ENCODE measurements around the gene EIPR1. TPM values are rescaled to one million over a fixed set of nuclear protein-coding genes. Genes with fewer than 3 reads are reported as not detected.

Gene EIPR1
- polyA plus RNA-seq, 1 donor from 2014 or later, result 138 TPM

- no peak overlapping the region for H2AFZ ChIP-seq (ENCODE audit: low read depth, low read length)
- H3K79me2 ChIP-seq (replicated peaks; ENCODE audit: insufficient read depth, low read length), result no peaks in the 10 kb centered on the region
- H3F3A ChIP-seq (ENCODE audit: insufficient read depth, low read length, poor library complexity, severe bottlenecking), result peaks cover 11% of the 10 kb centered on the region
- peak overlapping the region; percentile 80 for H3K9ac ChIP-seq (ENCODE audit: low read length)
- H4K20me1 ChIP-seq (ENCODE audit: insufficient read depth), result no peaks in the 10 kb centered on the region
- peak overlapping the region; percentile 99 for H3K27ac ChIP-seq (ENCODE audit: low read length)
- H3K4me2 ChIP-seq (ENCODE audit: low read length), result peak overlapping the region; percentile 61
- H3K27me3 ChIP-seq (ENCODE audit: insufficient read depth, low read depth, low read length), result no peaks in the 10 kb centered on the region
- peak overlapping the region; percentile 53 for H3K4me3 ChIP-seq (ENCODE audit: low read length)
- TF ChIP-seq RAD21 (conservative IDR thresholded peaks at IDR 0.05), result peak; percentile 5
- no peak for TF ChIP-seq TAF1 (IDR thresholded peaks at IDR 0.05; ENCODE audit: low read depth)
- TF ChIP-seq, protein P1, sequence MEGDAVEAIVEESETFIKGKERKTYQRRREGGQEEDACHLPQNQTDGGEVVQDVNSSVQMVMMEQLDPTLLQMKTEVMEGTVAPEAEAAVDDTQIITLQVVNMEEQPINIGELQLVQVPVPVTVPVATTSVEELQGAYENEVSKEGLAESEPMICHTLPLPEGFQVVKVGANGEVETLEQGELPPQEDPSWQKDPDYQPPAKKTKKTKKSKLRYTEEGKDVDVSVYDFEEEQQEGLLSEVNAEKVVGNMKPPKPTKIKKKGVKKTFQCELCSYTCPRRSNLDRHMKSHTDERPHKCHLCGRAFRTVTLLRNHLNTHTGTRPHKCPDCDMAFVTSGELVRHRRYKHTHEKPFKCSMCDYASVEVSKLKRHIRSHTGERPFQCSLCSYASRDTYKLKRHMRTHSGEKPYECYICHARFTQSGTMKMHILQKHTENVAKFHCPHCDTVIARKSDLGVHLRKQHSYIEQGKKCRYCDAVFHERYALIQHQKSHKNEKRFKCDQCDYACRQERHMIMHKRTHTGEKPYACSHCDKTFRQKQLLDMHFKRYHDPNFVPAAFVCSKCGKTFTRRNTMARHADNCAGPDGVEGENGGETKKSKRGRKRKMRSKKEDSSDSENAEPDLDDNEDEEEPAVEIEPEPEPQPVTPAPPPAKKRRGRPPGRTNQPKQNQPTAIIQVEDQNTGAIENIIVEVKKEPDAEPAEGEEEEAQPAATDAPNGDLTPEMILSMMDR (IDR thresholded peaks at IDR 0.05; ENCODE audit: poor library complexity, severe bottlenecking), result peak; percentile 50
- no peaks in the 10 kb centered on the region for H3K9me2 ChIP-seq (ENCODE audit: insufficient read depth, low read length)
- H3K9me3 ChIP-seq (ENCODE audit: low read length), result no peaks in the 10 kb centered on the region
- H3K36me3 ChIP-seq (ENCODE audit: insufficient read depth, low read length), result no peaks in the 10 kb centered on the region
Measured at GRCh38 chr2:3257826-3258225, 119.8 kb downstream of the EIPR1 start.

GRCh38 chr2:3257166-3257565, 120.5 kb downstream of the EIPR1 start:
- Histone ChIP-seq H3K27ac (ENCODE audit: low read length) (peak overlapping the region; percentile 99), H2AFZ (ENCODE audit: low read depth, low read length) (no peak overlapping the region), H3K79me2 (replicated peaks; ENCODE audit: insufficient read depth, low read length) (no peaks in the 10 kb centered on the region), H3K9me2 (ENCODE audit: insufficient read depth, low read length) (no peaks in the 10 kb centered on the region), H3K27me3 (ENCODE audit: insufficient read depth, low read depth, low read length) (no peaks in the 10 kb centered on the region), H3K36me3 (ENCODE audit: insufficient read depth, low read length) (no peaks in the 10 kb centered on the region), H3K9ac (ENCODE audit: low read length) (peak overlapping the region; percentile 80), H3K9me3 (ENCODE audit: low read length) (no peaks in the 10 kb centered on the region), H3K4me3 (ENCODE audit: low read length) (peak overlapping the region; percentile 53), H3K4me2 (ENCODE audit: low read length) (peak overlapping the region; percentile 62), H3F3A (ENCODE audit: insufficient read depth, low read length, poor library complexity, severe bottlenecking) (peaks cover 11% of the 10 kb centered on the region), H4K20me1 (ENCODE audit: insufficient read depth) (no peaks in the 10 kb centered on the region)
- TF ChIP-seq, protein P1 (IDR thresholded peaks at IDR 0.05; ENCODE audit: poor library complexity, severe bottlenecking), result no peak
- TF ChIP-seq EP300 (conservative IDR thresholded peaks at IDR 0.05; ENCODE audit: poor library complexity, severe bottlenecking) (peak; percentile 98), EZH2 (IDR thresholded peaks at IDR 0.05; ENCODE audit: borderline replicate concordance, insufficient read depth, low read length, poor library complexity, severe bottlenecking) (no peak), MXI1 (conservative IDR thresholded peaks at IDR 0.05; ENCODE audit: poor library complexity, severe bottlenecking) (peak; percentile 96), TAF1 (IDR thresholded peaks at IDR 0.05; ENCODE audit: low read depth) (no peak), REST (IDR thresholded peaks at IDR 0.05; ENCODE audit: borderline replicate concordance) (peak; percentile 97), SMC3 (conservative IDR thresholded peaks at IDR 0.05; ENCODE audit: poor library complexity) (peak; percentile 70), POLR2AphosphoS5 (IDR thresholded peaks at IDR 0.05) (peak; percentile 99), RAD21 (conservative IDR thresholded peaks at IDR 0.05) (peak; percentile 72)

Measured in neural cell (in vitro differentiated cells).